Mononuclear cell (primary cell): ENCODE measurements around the gene URM1. TPM values are rescaled to one million over a fixed set of nuclear protein-coding genes. Genes with fewer than 3 reads are reported as not detected.

Experiments used
- H3K27me3 ChIP-seq: 2 replicates; pipeline ENCODE4 v1.6.0; 2011; ENCODE audit warnings: low read length, control low read depth; ENCODE audit not compliant: insufficient read depth
- H3K4me1 ChIP-seq: 2 replicates; pipeline ENCODE4 v1.5.1; 2011; ENCODE audit warnings: mild to moderate bottlenecking, low read length, control low read depth; ENCODE audit not compliant: insufficient read depth
- H3K4me3 ChIP-seq: 2 replicates; pipeline ENCODE4 v1.5.1; 2011; ENCODE audit warnings: mild to moderate bottlenecking, low read length, moderate library complexity
- H3K9me3 ChIP-seq: 2 replicates; pipeline ENCODE4 v1.5.1; 2011; ENCODE audit warnings: low read depth, mild to moderate bottlenecking, control low read depth, low read length
- total RNA-seq: library from RNA; depleted of rRNA; stranded (reverse); fragments of >200 nt; gene quantifications from one replicate; pipeline ENCODE4 v1.2.3, GENCODE V29; 2012

URM1 gene
- total RNA-seq, 1 donor: 17.6 TPM

GRCh38 chr9:128340691-128341434, 30.3 kb upstream of the URM1 start:
- Histone ChIP-seq H3K9me3 (no peaks in the 10 kb centered on the region), H3K4me1 (peaks cover 20% of the 10 kb centered on the region), H3K4me3 (peak overlapping the region; percentile 47), H3K27me3 (no peaks in the 10 kb centered on the region)

GRCh38 chr9:128341435-128341849, 29.7 kb upstream of the URM1 start:
- Histone ChIP-seq H3K4me1 (peaks cover 20% of the 10 kb centered on the region), H3K4me3 (peak overlapping the region; percentile 47), H3K9me3 (no peaks in the 10 kb centered on the region), H3K27me3 (no peaks in the 10 kb centered on the region)

GRCh38 chr9:128342971-128343680, 28.0 kb upstream of the URM1 start:
- H3K4me1 ChIP-seq: peaks cover 20% of the 10 kb centered on the region
- no peak overlapping the region for H3K4me3 ChIP-seq
- no peaks in the 10 kb centered on the region for H3K27me3 ChIP-seq
- no peaks in the 10 kb centered on the region for H3K9me3 ChIP-seq

GRCh38 chr9:128343855-128344254, 27.3 kb upstream of the URM1 start:
- no peak overlapping the region for H3K4me3 ChIP-seq
- peaks cover 20% of the 10 kb centered on the region for H3K4me1 ChIP-seq
- no peaks in the 10 kb centered on the region for H3K27me3 ChIP-seq
- no peaks in the 10 kb centered on the region for H3K9me3 ChIP-seq

GRCh38 chr9:128344931-128345605, 26.1 kb upstream of the URM1 start:
- no peak overlapping the region for H3K4me3 ChIP-seq
- no peaks in the 10 kb centered on the region for H3K27me3 ChIP-seq
- H3K9me3 ChIP-seq: no peaks in the 10 kb centered on the region
- H3K4me1 ChIP-seq: peaks cover 10% of the 10 kb centered on the region

GRCh38 chr9:128349125-128349524, 22.0 kb upstream of the URM1 start:
- no peaks in the 10 kb centered on the region for H3K27me3 ChIP-seq
- no peaks in the 10 kb centered on the region for H3K9me3 ChIP-seq
- H3K4me3 ChIP-seq: no peak overlapping the region
- no peaks in the 10 kb centered on the region for H3K4me1 ChIP-seq

- H3K9me3 ChIP-seq: no peaks in the 10 kb centered on the region
- no peaks in the 10 kb centered on the region for H3K27me3 ChIP-seq
- H3K4me1 ChIP-seq: no peaks in the 10 kb centered on the region
- H3K4me3 ChIP-seq: no peak overlapping the region
These were observed 21.4 kb upstream of the URM1 start for GRCh38 chr9:128349772-128350171.

- Histone ChIP-seq H3K27me3 (no peaks in the 10 kb centered on the region), H3K4me3 (no peak overlapping the region), H3K4me1 (no peaks in the 10 kb centered on the region), H3K9me3 (no peaks in the 10 kb centered on the region)
These were observed 15.7 kb upstream of the URM1 start for GRCh38 chr9:128355451-128355850.

- Histone ChIP-seq H3K27me3 (no peaks in the 10 kb centered on the region), H3K4me1 (peaks cover 11% of the 10 kb centered on the region), H3K9me3 (no peaks in the 10 kb centered on the region), H3K4me3 (no peak overlapping the region)
These were observed 13.1 kb upstream of the URM1 start for GRCh38 chr9:128358090-128358489.

GRCh38 chr9:128358861-128359260, 12.3 kb upstream of the URM1 start:
- Histone ChIP-seq H3K4me3 (no peak overlapping the region), H3K9me3 (no peaks in the 10 kb centered on the region), H3K27me3 (no peaks in the 10 kb centered on the region), H3K4me1 (peaks cover 11% of the 10 kb centered on the region)

GRCh38 chr9:128360826-128361225, 10.3 kb upstream of the URM1 start:
- Histone ChIP-seq H3K27me3 (no peaks in the 10 kb centered on the region), H3K9me3 (no peaks in the 10 kb centered on the region), H3K4me3 (no peak overlapping the region), H3K4me1 (peaks cover 24% of the 10 kb centered on the region)

- peaks cover 24% of the 10 kb centered on the region for H3K4me1 ChIP-seq
- H3K27me3 ChIP-seq: no peaks in the 10 kb centered on the region
- no peak overlapping the region for H3K4me3 ChIP-seq
- no peaks in the 10 kb centered on the region for H3K9me3 ChIP-seq
These were observed 9.7 kb upstream of the URM1 start for GRCh38 chr9:128361296-128361985.

- H3K27me3 ChIP-seq: no peaks in the 10 kb centered on the region
- no peaks in the 10 kb centered on the region for H3K9me3 ChIP-seq
- H3K4me3 ChIP-seq: peak overlapping the region; percentile 27
These were observed 9.1 kb upstream of the URM1 start for GRCh38 chr9:128361986-128362646.

GRCh38 chr9:128362774-128363173, 8.4 kb upstream of the URM1 start:
- Histone ChIP-seq H3K27me3 (no peaks in the 10 kb centered on the region), H3K4me3 (no peak overlapping the region), H3K9me3 (no peaks in the 10 kb centered on the region), H3K4me1 (peaks cover 24% of the 10 kb centered on the region)

More at GRCh38 chr9:128361986-128362646, 9.1 kb upstream of the URM1 start:
- peaks cover 24% of the 10 kb centered on the region for H3K4me1 ChIP-seq
